Endothelial cell of hepatic sinusoid (primary cell): ENCODE data around the gene ZC3H6.
"Not testable (repeated sequence)": the region's sequence is repeated elsewhere in the genome, so short reads cannot be mapped to it uniquely, and the experiment has no call there.

Experiments used
- in situ Hi-C: cut with HindIII; loops from 2 replicates; pipeline ENCODE4 v1.10.0; 2017; ENCODE audit warnings: low sequenced_read_pairs

The ZC3H6 gene

DNA sequence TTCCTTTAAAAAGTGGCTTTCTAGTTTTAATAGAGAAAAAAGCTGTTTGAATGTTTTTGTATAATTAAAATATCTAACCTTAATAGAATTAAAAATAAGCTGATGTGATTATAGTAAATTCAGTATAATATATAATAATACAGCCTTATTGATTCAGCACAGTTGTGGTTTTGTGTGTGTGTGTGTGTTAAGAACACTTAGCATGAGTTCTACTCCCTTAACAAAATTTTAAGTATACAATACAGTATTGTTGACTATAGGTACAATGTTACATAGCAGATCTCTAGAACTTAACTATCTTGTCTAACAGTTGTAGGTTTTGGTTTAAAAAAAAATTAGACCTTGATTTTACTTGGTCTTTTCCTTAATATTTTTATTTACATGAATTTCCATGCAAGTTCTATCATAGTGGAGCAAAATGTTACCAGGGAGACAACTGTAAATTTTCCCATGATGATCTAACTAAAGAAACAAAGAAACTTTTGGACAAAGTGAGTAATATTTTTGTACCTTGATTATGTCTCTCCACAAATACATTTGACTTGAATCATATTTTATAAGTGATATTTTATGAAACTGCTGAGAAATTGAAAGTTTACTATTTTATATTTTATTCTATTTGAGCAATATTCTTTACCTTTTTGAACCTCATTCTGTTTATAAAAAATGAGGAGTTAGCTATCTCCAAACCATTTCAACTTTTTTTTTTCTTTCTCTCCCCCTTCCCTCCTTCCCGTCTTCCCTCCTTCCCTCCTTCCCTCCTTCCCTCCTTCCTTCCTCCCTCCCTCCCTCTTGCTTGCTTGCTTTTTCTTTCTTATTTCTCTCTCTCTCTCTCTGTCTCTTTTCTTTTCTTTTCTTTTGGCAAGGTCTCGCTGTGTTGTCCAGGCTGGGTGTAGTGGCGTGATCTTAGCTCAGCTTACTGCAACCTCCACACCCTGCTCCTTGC lies 46.3 kb downstream of the ZC3H6 start:
- in situ Hi-C loops: no loop called here

DNA sequence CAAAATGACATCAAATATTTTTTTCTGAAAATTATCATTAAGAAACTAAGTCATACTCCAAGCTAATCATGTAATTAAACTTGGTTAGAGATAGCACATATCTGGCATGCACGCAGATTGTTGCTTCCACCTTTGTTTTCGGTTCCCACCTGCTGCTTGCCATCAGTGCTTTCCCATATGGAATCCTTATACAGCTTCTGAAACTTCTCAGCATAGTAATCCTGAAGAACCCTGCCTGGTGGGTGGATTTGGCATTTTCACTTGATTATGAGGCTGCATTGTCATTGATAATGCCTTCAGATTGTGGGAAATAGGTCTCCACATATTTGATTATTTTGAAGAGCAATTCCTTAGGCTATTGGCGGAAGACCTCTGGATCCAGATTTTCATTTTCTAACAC lies 47.5 kb downstream of the ZC3H6 start:
- in situ Hi-C loops: no loop called here

DNA sequence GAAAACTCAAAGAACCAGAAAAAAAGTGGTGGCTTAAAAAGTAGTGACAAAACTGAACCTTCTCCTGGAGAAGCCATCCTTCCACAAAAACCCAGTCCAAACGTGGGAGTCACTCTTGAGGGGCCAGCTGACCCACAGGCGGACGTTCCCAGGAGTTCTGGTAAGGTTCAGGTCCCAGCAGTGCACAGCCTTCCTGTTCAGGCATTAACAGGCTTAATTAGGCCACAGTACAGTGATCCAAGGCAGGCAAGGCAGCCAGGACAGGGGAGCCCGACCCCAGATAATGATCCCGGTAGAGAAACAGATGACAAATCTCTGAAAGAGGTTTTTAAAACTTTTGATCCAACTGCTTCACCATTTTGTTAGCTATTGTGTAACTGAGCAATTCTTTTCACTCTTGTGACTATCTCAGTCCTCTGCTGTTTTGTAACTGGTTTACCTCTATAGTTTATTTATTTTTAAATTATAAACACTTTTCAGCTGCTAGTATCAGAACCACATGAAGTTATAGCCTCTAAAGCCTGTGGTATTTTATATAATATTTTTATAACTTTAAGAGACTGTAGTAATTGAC lies 56.8 kb downstream of the ZC3H6 start:
- in situ Hi-C loops: no loop called here

DNA sequence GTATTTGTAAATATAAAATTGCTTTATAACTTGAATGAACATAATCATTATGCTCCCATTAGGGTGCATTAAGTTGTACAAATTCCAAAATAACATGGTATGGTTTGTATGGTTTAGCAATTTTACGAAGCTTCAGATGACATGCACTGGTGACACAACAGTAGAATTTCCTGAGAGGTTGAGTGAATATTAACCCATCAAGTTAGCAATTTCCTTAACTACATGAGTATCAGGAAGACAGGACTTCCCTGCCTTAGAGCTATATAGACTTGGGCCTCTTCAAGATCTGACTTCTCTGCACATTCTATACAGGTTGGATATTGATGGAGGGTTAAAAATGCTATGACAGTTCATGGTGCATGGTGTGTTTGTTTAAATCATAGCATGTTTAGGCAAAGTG lies 60.2 kb downstream of the ZC3H6 start:
- in situ Hi-C loops: no loop called here

DNA sequence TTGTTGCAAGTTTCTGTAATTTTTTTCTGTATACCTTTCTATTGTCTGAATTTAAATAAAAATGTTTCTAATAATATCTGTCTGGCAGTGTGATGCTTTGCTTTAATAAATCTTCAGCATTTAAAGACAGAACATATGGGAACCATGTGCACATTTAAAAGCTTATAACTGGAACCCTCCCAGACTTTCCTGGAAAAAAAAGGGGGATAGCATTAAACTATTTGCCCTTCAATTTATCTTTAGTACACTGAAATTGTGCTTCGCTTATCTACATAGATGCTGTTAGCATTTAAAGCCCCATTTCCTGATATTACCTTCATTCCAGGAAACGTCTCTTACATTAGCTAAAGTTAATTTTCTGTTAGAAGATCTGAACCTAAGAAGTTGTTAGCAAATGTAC lies 64.6 kb downstream of the ZC3H6 start:
- in situ Hi-C loops: loop anchor here (5.0 kb wide), 1 partner anchor 98 kb away; no protein-coding TSS in a partner anchor

DNA sequence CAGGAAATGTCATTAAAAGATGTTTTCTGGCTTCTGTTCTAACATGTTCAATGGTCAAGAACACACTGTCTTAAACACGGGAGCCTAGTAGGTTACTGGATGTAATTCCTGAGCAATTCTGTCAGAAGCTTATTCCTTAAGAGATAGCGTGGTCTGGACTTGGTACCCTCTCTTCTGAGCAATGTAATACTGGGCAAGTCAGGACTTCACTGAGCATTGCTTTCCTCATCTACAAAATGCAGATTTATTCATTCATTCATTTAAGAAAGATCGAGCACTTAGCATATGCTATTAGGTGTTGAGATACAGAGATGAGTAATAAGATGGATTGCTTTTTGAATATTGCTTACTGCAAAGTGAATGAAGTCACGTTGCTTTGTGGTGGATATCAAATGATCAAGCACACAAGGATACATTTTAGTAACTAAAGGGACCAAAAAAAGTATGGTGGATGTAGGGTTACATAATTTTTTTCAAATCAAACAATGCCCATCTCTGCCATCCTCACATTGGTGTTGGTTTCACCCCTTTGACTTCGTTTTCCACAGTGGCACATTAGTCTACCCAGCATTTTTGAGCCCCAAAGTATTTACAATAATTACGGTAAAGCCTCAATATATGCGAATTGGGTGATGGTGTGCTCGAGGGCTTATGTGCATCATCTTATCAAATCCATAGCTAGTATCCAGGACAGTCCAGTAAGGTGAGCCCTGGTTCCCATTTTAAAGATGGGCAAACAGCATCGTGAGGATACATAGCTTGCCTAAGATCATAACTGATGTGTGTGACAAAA lies 65.3 kb downstream of the ZC3H6 start:
- in situ Hi-C loops: loop anchor here (5.0 kb wide), 1 partner anchor 98 kb away; no protein-coding TSS in a partner anchor

DNA sequence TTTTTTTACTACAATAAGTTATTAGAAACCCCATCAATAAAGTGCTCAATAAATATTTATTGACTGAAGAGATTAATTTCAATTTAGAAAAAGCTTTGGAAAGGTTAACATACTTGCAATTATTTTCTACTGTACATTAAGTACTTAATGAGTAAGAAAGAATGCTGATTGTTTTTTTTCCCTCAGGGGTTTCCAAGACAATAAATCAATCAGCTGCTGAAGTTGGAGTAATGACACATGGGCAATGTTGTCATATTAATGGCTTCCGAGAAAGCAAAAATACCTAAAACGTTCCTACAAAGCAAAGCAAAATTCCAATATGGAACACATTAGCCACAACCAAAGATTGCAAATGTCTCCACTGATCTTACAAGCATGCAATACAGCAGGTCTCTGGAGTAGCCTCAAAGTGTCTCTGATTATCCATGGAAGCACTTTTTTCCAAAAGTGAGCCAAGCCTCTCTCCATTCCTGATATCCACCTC lies 66.7 kb downstream of the ZC3H6 start:
- in situ Hi-C loops: loop anchor here (5.0 kb wide), 1 partner anchor 100 kb away; no protein-coding TSS in a partner anchor

DNA sequence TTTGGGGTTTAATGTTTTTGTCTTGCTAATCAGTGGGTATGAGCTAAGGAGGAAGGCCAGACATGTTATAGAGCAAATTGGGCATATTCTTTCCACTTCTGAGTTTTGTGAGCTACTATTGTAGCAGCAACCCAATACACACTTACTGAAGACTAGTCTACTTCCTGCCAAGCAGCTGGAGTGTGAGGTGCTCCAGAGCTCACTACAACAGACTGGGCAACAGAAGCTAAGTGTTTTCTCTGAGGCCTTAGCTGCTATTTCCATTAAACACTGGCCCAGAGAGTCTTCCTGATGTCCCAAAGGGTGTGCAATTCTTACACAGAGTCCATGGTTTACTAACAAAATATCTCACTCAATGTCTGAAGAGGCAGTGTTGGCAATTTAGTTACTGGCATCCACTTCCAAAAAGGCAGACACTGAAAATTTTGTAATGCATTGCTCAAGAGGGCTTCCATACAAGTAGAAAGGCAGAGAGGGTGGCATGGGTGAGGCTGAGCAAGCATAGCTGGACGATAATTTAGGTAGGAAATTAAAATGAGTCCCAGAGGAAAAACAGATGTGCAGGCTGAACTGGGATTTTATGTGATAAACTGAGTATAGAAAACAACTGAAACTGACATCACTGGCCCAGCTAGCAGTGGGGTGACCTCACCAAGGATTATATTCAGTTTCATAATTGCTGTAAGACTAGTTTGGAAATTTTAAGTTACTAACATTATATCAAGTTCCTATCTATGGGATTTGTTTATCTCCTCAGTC lies 68.6 kb downstream of the ZC3H6 start:
- in situ Hi-C loops: loop anchor here (5.0 kb wide), 1 partner anchor 102 kb away; no protein-coding TSS in a partner anchor

DNA sequence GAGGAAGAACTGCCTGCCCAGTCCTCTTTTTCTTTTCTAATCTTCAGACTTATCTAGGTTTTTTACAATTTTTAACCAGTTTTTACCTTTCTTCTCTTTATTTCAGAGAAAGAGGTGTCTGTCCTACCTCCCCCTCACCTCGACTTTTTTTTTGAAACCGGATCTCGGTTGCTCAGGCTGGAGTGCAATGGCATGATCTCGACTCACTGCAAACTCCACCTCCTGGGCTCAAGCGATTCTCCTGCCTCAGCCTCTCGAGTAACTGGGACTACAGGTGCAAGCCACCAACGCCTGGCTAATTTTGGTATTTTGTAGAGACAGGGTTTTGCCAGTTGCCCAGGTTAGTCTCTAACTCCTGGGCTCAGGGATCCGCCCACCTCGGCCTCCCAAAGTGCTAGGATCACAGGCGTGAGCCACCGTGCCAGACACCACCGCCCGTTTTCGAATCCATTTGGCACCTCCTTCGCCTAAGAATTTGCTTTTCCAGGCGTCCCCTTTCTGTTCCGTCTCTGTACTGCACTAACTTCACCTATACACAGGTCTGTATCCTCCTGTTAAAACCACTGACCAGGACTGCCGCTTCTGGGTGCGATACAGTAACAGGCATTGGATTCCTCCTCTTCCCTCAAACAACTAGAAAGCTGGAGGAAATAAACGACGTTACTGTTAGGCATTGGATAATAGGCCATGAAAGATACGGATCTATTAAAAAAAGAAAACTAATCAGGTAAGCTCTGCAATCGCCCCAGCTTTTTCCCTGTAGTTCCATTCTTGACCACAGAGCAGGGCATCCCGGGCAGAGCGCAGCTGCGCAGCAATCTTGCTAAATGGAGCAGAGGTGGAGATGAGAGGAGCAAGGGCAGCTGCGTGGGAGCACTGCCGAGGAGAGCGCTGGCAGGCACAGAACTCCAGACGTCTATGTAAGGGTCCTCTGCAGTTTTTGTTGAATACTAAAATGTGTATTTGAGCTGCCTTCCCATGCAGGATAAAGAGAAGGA lies 69.9 kb downstream of the ZC3H6 start:
- in situ Hi-C loops: no loop called here

DNA sequence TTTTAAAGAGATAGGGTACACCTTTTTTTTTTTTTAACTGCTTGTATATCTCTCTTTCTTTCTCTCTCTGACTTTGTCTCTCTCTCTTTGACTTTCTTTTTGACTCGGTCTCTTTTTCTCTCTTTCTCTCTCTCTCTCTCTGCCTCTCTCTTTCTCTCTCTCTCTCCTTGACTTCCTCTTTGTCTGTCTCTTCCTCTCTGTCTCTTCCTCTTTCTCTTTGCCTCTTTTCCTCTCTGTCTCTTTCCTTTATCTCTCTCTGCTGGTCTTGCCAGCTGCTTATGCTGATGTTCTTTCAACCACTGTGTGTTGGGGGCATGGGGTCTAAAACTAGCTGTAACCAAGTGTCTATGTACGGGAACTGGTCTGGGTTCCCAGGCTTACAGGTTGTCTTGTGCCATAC lies 76.9 kb downstream of the ZC3H6 start:
- in situ Hi-C loops: not testable (repeated sequence)

DNA sequence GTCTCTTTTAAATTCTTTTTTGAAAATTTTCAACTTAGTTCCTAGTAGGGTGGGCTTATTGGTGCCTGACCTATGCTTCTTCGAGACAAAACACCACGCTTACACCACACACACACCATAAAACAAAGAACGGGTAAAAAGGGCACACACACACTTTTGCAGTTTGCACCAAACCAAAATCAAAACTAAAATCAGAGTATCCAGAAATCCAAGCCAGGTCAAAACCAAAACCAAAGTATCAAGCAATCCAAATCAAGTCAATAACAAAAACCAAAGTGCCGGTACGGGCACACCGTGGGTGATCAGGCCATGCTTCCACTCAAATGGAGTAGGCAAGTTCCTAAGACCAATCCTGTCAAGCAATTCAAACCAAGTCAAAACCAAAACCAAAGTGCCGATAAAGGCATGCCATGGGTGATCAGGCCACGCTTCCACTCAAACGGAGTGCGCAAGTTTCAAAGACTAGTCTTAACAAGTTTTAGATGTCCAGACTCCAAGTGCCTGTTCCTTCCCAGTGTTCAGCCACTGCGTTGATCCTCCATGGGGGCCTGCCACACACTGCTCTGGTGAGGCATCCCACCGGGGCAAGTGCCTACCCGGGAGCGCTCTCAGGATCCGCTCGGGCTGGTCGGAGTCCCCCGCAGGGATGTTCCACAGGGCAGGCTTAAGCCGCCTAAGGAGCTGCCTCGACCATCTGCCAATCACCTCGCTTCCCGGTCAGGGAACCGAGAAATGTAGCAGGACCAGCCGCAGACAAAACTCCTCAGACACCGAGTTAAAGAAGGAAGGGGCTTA lies 77.6 kb downstream of the ZC3H6 start:
- in situ Hi-C loops: not testable (repeated sequence)

DNA sequence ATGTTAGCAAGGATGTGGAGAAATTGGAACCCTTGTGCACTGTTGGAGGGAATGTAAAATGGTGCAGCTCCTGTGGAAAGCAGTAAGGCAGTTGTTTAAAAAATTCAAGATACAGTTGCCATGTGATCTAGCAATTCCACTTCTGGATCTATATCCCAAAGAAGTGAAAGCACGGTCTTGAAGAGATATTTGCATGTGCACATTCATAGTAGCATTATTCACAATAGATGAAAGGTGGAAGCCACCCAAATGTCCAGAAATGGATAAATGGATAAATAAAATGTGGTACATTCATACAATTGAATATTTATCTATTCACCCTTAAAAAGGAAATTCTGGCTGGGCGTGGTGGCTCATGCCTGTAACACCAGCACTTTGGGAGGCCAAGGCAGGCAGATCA lies 78.9 kb downstream of the ZC3H6 start:
- in situ Hi-C loops: not testable (repeated sequence)

DNA sequence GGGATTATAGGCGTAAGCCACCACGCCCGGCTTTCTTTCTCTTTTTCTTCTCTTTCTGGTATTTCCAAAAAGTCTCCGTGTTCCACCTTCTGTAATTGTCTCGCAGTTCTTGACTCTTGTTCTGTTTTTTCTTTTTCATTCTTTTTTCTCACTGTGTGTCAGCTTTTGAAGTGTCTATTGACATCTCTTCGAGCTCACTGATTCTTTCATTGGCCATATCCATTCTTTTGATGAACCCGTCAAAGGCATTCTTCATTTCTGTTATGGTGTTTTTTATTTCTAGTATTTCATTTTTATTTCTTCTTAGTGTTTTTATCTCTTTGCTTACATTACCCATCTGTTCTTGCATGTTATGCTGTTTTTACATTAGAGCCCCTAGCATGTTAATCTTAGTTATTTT lies 84.7 kb downstream of the ZC3H6 start:
- in situ Hi-C loops: not testable (repeated sequence)
